IMR-90 (cell line): ENCODE measurements around the gene VAV3. TPM values are rescaled to one million over a fixed set of nuclear protein-coding genes. Genes with fewer than 3 reads are reported as not detected.

Experiments used
- ATAC-seq: fragments of 200-7000 bp; cut with Tn5 transposase; 2 replicates; pipeline ENCODE4 v1.9.1; 2020; ENCODE audit warnings: low read depth, mild to moderate bottlenecking, moderate library complexity
- BruUV-seq: library from RNA; stranded (reverse); fragments of 400-500 nt; replicated peaks from 2 replicates; lab custom pipeline; 2021; lab: Mats Ljungman, UMichigan
- CTCF ChIA-PET: fragments of 300-600 bp; formaldehyde crosslinking; extraction: SDS; loops from one replicate; lab custom pipeline; 2021; ENCODE audit warnings: antibody characterized with exemption; lab: Yijun Ruan, JAX
- POLR2A ChIA-PET: fragments of 300-600 bp; sonication (Branson Sonifier 250); formaldehyde crosslinking; loops from one replicate; lab custom pipeline; 2022; ENCODE audit warnings: antibody characterized with exemption; ENCODE audit not compliant: unreplicated experiment; lab: Charles Lee
- DNase-seq: peaks from one replicate; pipeline ENCODE4 v3.0.0; 2013
- H2AFZ ChIP-seq: replicated peaks from 2 replicates; pipeline ENCODE3; 2013; ENCODE audit warnings: low read length, mild to moderate bottlenecking; ENCODE audit not compliant: poor library complexity
- H2AK5ac ChIP-seq: 2 replicates; pipeline ENCODE4 v1.6.1; 2013; ENCODE audit warnings: low read depth, low read length, inconsistent platforms
- H2AK9ac ChIP-seq: replicated peaks from 2 replicates; pipeline ENCODE3; 2013; ENCODE audit warnings: mild to moderate bottlenecking, low read depth, low read length, moderate library complexity; ENCODE audit not compliant: poor library complexity
- H2BK120ac ChIP-seq: 2 replicates; pipeline ENCODE4 v1.6.1; 2013; ENCODE audit warnings: low read depth, low read length, inconsistent platforms
- H2BK15ac ChIP-seq: 3 replicates; pipeline ENCODE4 v1.6.1; 2013; ENCODE audit warnings: low read depth, low read length, inconsistent platforms
- H2BK20ac ChIP-seq: 2 replicates; pipeline ENCODE4 v1.6.1; 2013; ENCODE audit warnings: low read depth, mild to moderate bottlenecking, inconsistent platforms, low read length, moderate library complexity
- H2BK5ac ChIP-seq: 2 replicates; pipeline ENCODE4 v1.6.1; 2013; ENCODE audit warnings: mild to moderate bottlenecking, low read depth, low read length, inconsistent platforms; ENCODE audit not compliant: poor library complexity, severe bottlenecking
- H3K14ac ChIP-seq: replicated peaks from 2 replicates; pipeline ENCODE4 v1.6.1; 2013; ENCODE audit warnings: low read depth, low read length, inconsistent platforms
- H3K18ac ChIP-seq: 2 replicates; pipeline ENCODE4 v1.6.1; 2013; ENCODE audit warnings: low read depth, low read length, control low read depth
- H3K23ac ChIP-seq: 2 replicates; pipeline ENCODE4 v1.6.1; 2013; ENCODE audit warnings: low read depth, low read length, inconsistent platforms
- H3K27ac ChIP-seq: 2 replicates; pipeline ENCODE4 v1.5.1; 2013; ENCODE audit warnings: mild to moderate bottlenecking, control low read depth, low read length; ENCODE audit not compliant: insufficient read depth
- H3K27me3 ChIP-seq: 2 replicates; pipeline ENCODE4 v1.6.1; 2013; ENCODE audit warnings: low read length; ENCODE audit not compliant: control insufficient read depth, insufficient read depth
- H3K36me3 ChIP-seq: 2 replicates; pipeline ENCODE4 v1.6.1; 2013; ENCODE audit warnings: low read length, mixed read lengths; ENCODE audit not compliant: control insufficient read depth, insufficient read depth
- H3K4ac ChIP-seq: 2 replicates; pipeline ENCODE4 v1.6.1; 2013; ENCODE audit warnings: low read depth, low read length, inconsistent platforms
- H3K4me1 ChIP-seq: 2 replicates; pipeline ENCODE4 v1.6.1; 2013; ENCODE audit warnings: low read length, mixed read lengths; ENCODE audit not compliant: control insufficient read depth, insufficient read depth
- H3K4me2 ChIP-seq: 2 replicates; pipeline ENCODE4 v1.6.1; 2013; ENCODE audit warnings: low read depth, mild to moderate bottlenecking, control low read depth, low read length, moderate library complexity
- H3K4me3 ChIP-seq: 2 replicates; pipeline ENCODE4 v1.5.1; 2013; ENCODE audit warnings: low read depth, mild to moderate bottlenecking, control low read depth, low read length, moderate library complexity; ENCODE audit not compliant: insufficient read depth
- H3K56ac ChIP-seq: 2 replicates; pipeline ENCODE4 v1.6.1; 2013; ENCODE audit warnings: low read length, inconsistent platforms; ENCODE audit not compliant: insufficient read depth; ENCODE audit errors: extremely low read depth
- H3K79me1 ChIP-seq, 2 experiments: 2 replicates each; pipeline ENCODE4 v1.6.1; 2013; ENCODE audit warnings: low read length in 2 of 2, inconsistent platforms in 1 of 2, low read depth in 1 of 2
- H3K9ac ChIP-seq: 2 replicates; pipeline ENCODE4 v1.6.1; 2013; ENCODE audit warnings: low read depth, low read length, control low read depth
- H3K9me1 ChIP-seq: 2 replicates; pipeline ENCODE4 v1.6.1; 2013; ENCODE audit warnings: low read length, inconsistent platforms; ENCODE audit not compliant: insufficient read depth
- H3K9me3 ChIP-seq: 2 replicates; pipeline ENCODE4 v1.6.1; 2013; ENCODE audit warnings: low read length; ENCODE audit not compliant: control insufficient read depth, insufficient read depth
- H4K20me1 ChIP-seq: 2 replicates; pipeline ENCODE4 v1.6.1; 2013; ENCODE audit warnings: low read length, inconsistent platforms; ENCODE audit not compliant: insufficient read depth
- H4K5ac ChIP-seq: 2 replicates; pipeline ENCODE4 v1.6.1; 2013; ENCODE audit warnings: mild to moderate bottlenecking, low read depth, low read length, control low read depth
- H4K8ac ChIP-seq, 2 experiments: 2 replicates each; pipeline ENCODE4 v1.6.1; 2013; ENCODE audit warnings: low read depth in 2 of 2, low read length in 2 of 2, control low read depth in 1 of 2, inconsistent platforms in 1 of 2
- H4K91ac ChIP-seq: 2 replicates; pipeline ENCODE4 v1.6.1; 2013; ENCODE audit warnings: low read depth, low read length, inconsistent platforms; ENCODE audit not compliant: insufficient read depth
- CEBPB ChIP-seq: IDR thresholded peaks from 2 replicates; pipeline ENCODE4 v1.6.1; 2012; ENCODE audit warnings: low read depth, low read length, improper control_type of control experiment
- NFE2L2 ChIP-seq: fragments of 150-350 bp; IDR thresholded peaks from 2 replicates; pipeline ENCODE4 v1.6.1; 2016; ENCODE audit warnings: low read depth, mild to moderate bottlenecking, low read length
- WGBS, 2 experiments: methylation state at CpG; one replicate each; pipeline versions ENCODE4 v1.1.5 to v1.1.7; 2013; ENCODE audit warnings: missing lambda C conversion rate in 2 of 2; ENCODE audit not compliant: insufficient read length in 1 of 2; ENCODE audit errors: extremely low coverage in 2 of 2; 5-methylcytosine and 5-hydroxymethylcytosine counted together
- dilution Hi-C: fragments of 300-500 bp; cut with HindIII; formaldehyde crosslinking; loops from one replicate; pipeline ENCODE4 v1.14.3; 2018; ENCODE audit warnings: low sequenced_read_pairs; ENCODE audit not compliant: unreplicated experiment
- in situ Hi-C: fragments of 300-500 bp; cut with MboI; formaldehyde crosslinking; loops from 3 replicates; pipeline ENCODE4 v1.14.3; 2019; ENCODE audit warnings: low sequenced_read_pairs, inconsistent platforms, mixed read lengths
- intact Hi-C: fragments of 100-400 bp; cut with micrococcal nuclease; formaldehyde crosslinking; loops from 2 replicates; pipeline ENCODE4 v1.10.0; 2022
- polyA plus RNA-seq, 3 experiments: library from polyadenylated mRNA; depleted of rRNA; stranded (reverse); fragments of >200 nt; gene quantifications; 2 replicates each; pipeline ENCODE4 v1.2.3, GENCODE V29; 2012; ENCODE audit warnings: low replicate concordance in 1 of 3
- total RNA-seq: library from RNA; depleted of rRNA; stranded (reverse); fragments of >200 nt; gene quantifications from 2 replicates; pipeline ENCODE4 v1.2.3, GENCODE V29; 2012

VAV3 gene
- total and polyA plus RNA-seq, 2 of the 4 experiments (the other 2 are of a cell fraction) = 0.12 to 0.18 TPM

DNA sequence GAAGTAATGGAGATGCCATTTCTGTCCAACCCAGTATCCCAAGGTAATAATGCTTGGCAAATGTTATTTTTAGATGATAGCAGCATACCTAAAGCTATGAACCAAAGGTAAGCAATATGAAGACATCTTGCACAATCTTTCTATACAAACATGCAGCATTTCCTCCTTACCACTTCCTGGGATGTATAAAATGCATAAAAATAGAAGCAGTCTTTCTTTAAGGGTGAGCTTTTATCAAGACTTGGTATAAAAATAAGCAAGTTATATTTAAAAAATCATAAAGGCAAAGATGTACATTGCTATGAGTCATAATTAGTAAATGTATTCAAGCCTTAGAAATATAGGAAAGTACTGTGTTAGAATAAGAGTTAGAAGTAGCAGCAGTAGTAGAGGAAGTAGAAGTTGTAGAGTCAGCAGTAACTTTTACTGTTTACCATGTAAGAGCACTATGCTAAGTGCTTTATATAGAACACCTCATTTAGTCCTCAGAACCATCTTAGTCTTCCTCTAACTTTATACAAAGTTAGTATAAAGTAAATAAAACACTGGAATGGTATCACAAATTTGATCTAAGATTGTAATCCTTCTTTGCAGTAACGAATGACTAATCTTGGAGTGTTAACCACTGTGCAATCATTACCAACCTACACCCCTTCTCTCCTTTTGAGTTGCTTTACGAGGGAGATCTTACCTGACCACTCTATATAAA lies 371.3 kb downstream of the VAV3 start:
- no peak overlapping the region for H2BK5ac ChIP-seq
- H3K4me1 ChIP-seq = no peaks in the 10 kb centered on the region
- H3K4ac ChIP-seq = no peak overlapping the region
- H2AFZ ChIP-seq = no peak overlapping the region
- no peak overlapping the region for H3K4me3 ChIP-seq
- TF ChIP-seq CEBPB (0 out of 2 replicates have a peak, but pooled peaks have one; percentile 22), NFE2L2 (no peak)
- no peak overlapping the region for H2BK20ac ChIP-seq
- no peaks in the 10 kb centered on the region for H3K79me1 ChIP-seq
- no peak overlapping the region for H2AK5ac ChIP-seq
- H2BK15ac ChIP-seq = no peak overlapping the region
- no CpG with 5 or more reads among the region's 2 CpGs for WGBS, 2 experiments
- no peaks in the 10 kb centered on the region for H3K9me3 ChIP-seq
- POLR2A ChIA-PET = no interaction called here
- no peaks in the 10 kb centered on the region for H3K27me3 ChIP-seq
- H4K91ac ChIP-seq = no peak overlapping the region
- ATAC-seq (no peak), DNase-seq (no peak)
- BruUV-seq = no TSS peak
- no peaks in the 10 kb centered on the region for H3K36me3 ChIP-seq
- H2BK120ac ChIP-seq = no peak overlapping the region
- H3K4me2 ChIP-seq = no peak overlapping the region
- no peaks in the 10 kb centered on the region for H3K9me1 ChIP-seq
- no peak overlapping the region for H3K56ac ChIP-seq
- no peak overlapping the region for H3K27ac ChIP-seq
- H4K8ac ChIP-seq = no peak overlapping the region
- dilution Hi-C loops = no loop called here
- H3K18ac ChIP-seq = no peak overlapping the region
- H4K20me1 ChIP-seq = no peaks in the 10 kb centered on the region
- CTCF ChIA-PET = no interaction called here
- in situ Hi-C loops = no loop called here
- no peak overlapping the region for H2AK9ac ChIP-seq
- no peak overlapping the region for H3K14ac ChIP-seq
- H3K23ac ChIP-seq = no peak overlapping the region
- no peak overlapping the region for H3K9ac ChIP-seq
- H4K5ac ChIP-seq = no peak overlapping the region
- intact Hi-C loops = loop anchor here (1.0 to 2.0 kb wide), 2 partner anchors 17 to 18 kb away; no protein-coding TSS in a partner anchor
